Mesendoderm (in vitro differentiated cells): ENCODE data around the gene AGAP1.
A peak's percentile ranks its signal among the peaks of the same experiment; 100 is the strongest.

Experiments used
- DNase-seq: peaks from one replicate; pipeline ENCODE4 v3.0.0; 2013
- H2AK5ac ChIP-seq: 2 replicates; pipeline ENCODE4 v1.6.1; 2013; ENCODE audit warnings: low read length, inconsistent platforms
- H2BK120ac ChIP-seq: 2 replicates; pipeline ENCODE4 v1.6.1; 2013; ENCODE audit warnings: low read depth, mild to moderate bottlenecking, low read length, moderate library complexity, mixed read lengths
- H2BK15ac ChIP-seq: replicated peaks from 2 replicates; pipeline ENCODE4 v1.6.1; 2013; ENCODE audit warnings: low read depth, mild to moderate bottlenecking, moderate library complexity
- H2BK5ac ChIP-seq: 2 replicates; pipeline ENCODE4 v1.6.1; 2013; ENCODE audit warnings: low read length, inconsistent platforms
- H3K18ac ChIP-seq: 2 replicates; pipeline ENCODE4 v1.6.1; 2013; ENCODE audit warnings: mild to moderate bottlenecking, low read length, mixed read lengths
- H3K23ac ChIP-seq: one replicate; pipeline ENCODE4 v1.6.1; 2013; ENCODE audit warnings: low read length
- H3K27ac ChIP-seq: 2 replicates; pipeline ENCODE4 v1.5.1; 2013; ENCODE audit warnings: low read depth, mild to moderate bottlenecking, inconsistent platforms, low read length, moderate library complexity
- H3K27me3 ChIP-seq: 2 replicates; pipeline ENCODE4 v1.6.1; 2013; ENCODE audit warnings: low read length, control low read depth, mild to moderate bottlenecking, inconsistent platforms; ENCODE audit not compliant: insufficient read depth, poor library complexity
- H3K36me3 ChIP-seq: 2 replicates; pipeline ENCODE4 v1.6.1; 2013; ENCODE audit warnings: low read length, inconsistent platforms; ENCODE audit not compliant: control insufficient read depth, insufficient read depth
- H3K4ac ChIP-seq: one replicate; pipeline ENCODE4 v1.6.1; 2013; ENCODE audit warnings: low read depth, mild to moderate bottlenecking, low read length, moderate library complexity
- H3K4me1 ChIP-seq: 2 replicates; pipeline ENCODE4 v1.6.1; 2013; ENCODE audit warnings: low read depth, low read length, inconsistent platforms; ENCODE audit not compliant: control insufficient read depth
- H3K4me2 ChIP-seq: 2 replicates; pipeline ENCODE4 v1.6.1; 2013; ENCODE audit warnings: low read length
- H3K4me3 ChIP-seq: 2 replicates; pipeline ENCODE4 v1.5.1; 2013; ENCODE audit warnings: mild to moderate bottlenecking, low read length
- H3K56ac ChIP-seq: one replicate; pipeline ENCODE4 v1.6.1; 2013; ENCODE audit warnings: low read length
- H3K79me1 ChIP-seq: 2 replicates; pipeline ENCODE4 v1.6.1; 2013; ENCODE audit warnings: low read length, inconsistent platforms
- H3K79me2 ChIP-seq: 2 replicates; pipeline ENCODE4 v1.6.1; 2013; ENCODE audit warnings: mild to moderate bottlenecking, low read length; ENCODE audit not compliant: control insufficient read depth, insufficient read depth
- H3K9ac ChIP-seq: 2 replicates; pipeline ENCODE4 v1.6.1; 2013; ENCODE audit warnings: low read length, inconsistent platforms
- H4K5ac ChIP-seq: one replicate; pipeline ENCODE4 v1.6.1; 2013; ENCODE audit warnings: low read length
- H4K8ac ChIP-seq: one replicate; pipeline ENCODE4 v1.6.1; 2013; ENCODE audit warnings: low read depth, mild to moderate bottlenecking, control low read depth, low read length, moderate library complexity
- WGBS: extraction: QIAGEN DNeasy Blood & Tissue Kit; methylation state at CpG from one replicate; pipeline ENCODE4 v1.1.7; 2013; ENCODE audit warnings: low lambda C conversion rate, missing lambda C conversion rate; ENCODE audit not compliant: insufficient coverage; ENCODE audit errors: extremely low coverage; 5-methylcytosine and 5-hydroxymethylcytosine counted together

AGAP1 gene

GRCh38 chr2:235541016-235541415, 47.2 kb downstream of the AGAP1 start:
- H3K4me1 ChIP-seq, result no peaks in the 10 kb centered on the region
- H3K9ac ChIP-seq, result no peak overlapping the region
- no peak overlapping the region for H2AK5ac ChIP-seq
- peaks cover 38% of the 10 kb centered on the region for H3K79me2 ChIP-seq
- H4K8ac ChIP-seq, result no peak overlapping the region
- no peak overlapping the region for H3K4me3 ChIP-seq
- no peak overlapping the region for H3K18ac ChIP-seq
- H4K5ac ChIP-seq, result no peak overlapping the region
- H3K27me3 ChIP-seq, result no peaks in the 10 kb centered on the region
- H3K23ac ChIP-seq, result no peak overlapping the region
- no peak overlapping the region for H3K56ac ChIP-seq
- H2BK15ac ChIP-seq, result no peak overlapping the region
- no peak for DNase-seq
- no peaks in the 10 kb centered on the region for H3K36me3 ChIP-seq
- H3K27ac ChIP-seq, result no peak overlapping the region
- H3K79me1 ChIP-seq, result peaks cover 31% of the 10 kb centered on the region
- no CpG with 5 or more reads among the region's 5 CpGs for WGBS
- no peak overlapping the region for H3K4me2 ChIP-seq
- no peak overlapping the region for H2BK5ac ChIP-seq
- no peak overlapping the region for H2BK120ac ChIP-seq
- no peak overlapping the region for H3K4ac ChIP-seq

- Histone ChIP-seq H3K23ac (no peak overlapping the region), H3K27ac (no peak overlapping the region), H2BK120ac (no peak overlapping the region), H3K4me1 (no peaks in the 10 kb centered on the region), H3K4me2 (no peak overlapping the region), H4K5ac (no peak overlapping the region), H3K56ac (no peak overlapping the region), H2BK15ac (no peak overlapping the region), H2BK5ac (no peak overlapping the region), H3K9ac (no peak overlapping the region), H3K79me2 (peaks cover 42% of the 10 kb centered on the region), H3K4ac (no peak overlapping the region), H3K27me3 (no peaks in the 10 kb centered on the region), H3K79me1 (peaks cover 30% of the 10 kb centered on the region), H2AK5ac (no peak overlapping the region), H3K36me3 (no peaks in the 10 kb centered on the region), H3K4me3 (no peak overlapping the region), H4K8ac (no peak overlapping the region), H3K18ac (no peak overlapping the region)
- no CpG with 5 or more reads among the region's 11 CpGs for WGBS
- no peak for DNase-seq
Measured at GRCh38 chr2:235541838-235542549, 48.2 kb downstream of the AGAP1 start.

- Histone ChIP-seq H3K4me1 (no peaks in the 10 kb centered on the region), H3K79me2 (peaks cover 41% of the 10 kb centered on the region), H3K18ac (no peak overlapping the region), H2BK5ac (no peak overlapping the region), H3K36me3 (no peaks in the 10 kb centered on the region), H4K5ac (no peak overlapping the region), H3K27ac (no peak overlapping the region), H2BK15ac (no peak overlapping the region), H2AK5ac (no peak overlapping the region), H3K9ac (no peak overlapping the region), H3K4me2 (no peak overlapping the region), H3K79me1 (peaks cover 27% of the 10 kb centered on the region), H4K8ac (no peak overlapping the region), H2BK120ac (no peak overlapping the region), H3K23ac (no peak overlapping the region), H3K4ac (no peak overlapping the region), H3K27me3 (no peaks in the 10 kb centered on the region), H3K56ac (no peak overlapping the region), H3K4me3 (no peak overlapping the region)
- peak; percentile 82 for DNase-seq
- WGBS, result no CpG with 5 or more reads among the region's 10 CpGs
Measured at GRCh38 chr2:235542733-235543127, 48.9 kb downstream of the AGAP1 start.

- no peak overlapping the region for H3K4me3 ChIP-seq
- no peak overlapping the region for H2BK120ac ChIP-seq
- no peak overlapping the region for H4K8ac ChIP-seq
- DNase-seq, result peak; percentile 36
- peaks cover 44% of the 10 kb centered on the region for H3K79me2 ChIP-seq
- no peak overlapping the region for H3K4ac ChIP-seq
- H3K18ac ChIP-seq, result no peak overlapping the region
- no peaks in the 10 kb centered on the region for H3K36me3 ChIP-seq
- H2AK5ac ChIP-seq, result no peak overlapping the region
- no peak overlapping the region for H3K4me2 ChIP-seq
- H3K4me1 ChIP-seq, result no peaks in the 10 kb centered on the region
- H4K5ac ChIP-seq, result no peak overlapping the region
- no peaks in the 10 kb centered on the region for H3K27me3 ChIP-seq
- no peak overlapping the region for H3K27ac ChIP-seq
- no CpG with 5 or more reads among the region's 13 CpGs for WGBS
- no peak overlapping the region for H2BK5ac ChIP-seq
- H2BK15ac ChIP-seq, result no peak overlapping the region
- no peak overlapping the region for H3K23ac ChIP-seq
- no peak overlapping the region for H3K56ac ChIP-seq
- peaks cover 27% of the 10 kb centered on the region for H3K79me1 ChIP-seq
- no peak overlapping the region for H3K9ac ChIP-seq
Measured at GRCh38 chr2:235543128-235543750, 49.4 kb downstream of the AGAP1 start.

GRCh38 chr2:235543851-235544688, 50.2 kb downstream of the AGAP1 start:
- Histone ChIP-seq H3K4ac (no peak overlapping the region), H3K9ac (no peak overlapping the region), H3K79me2 (peaks cover 38% of the 10 kb centered on the region), H3K4me2 (no peak overlapping the region), H4K5ac (no peak overlapping the region), H3K27me3 (no peaks in the 10 kb centered on the region), H3K56ac (no peak overlapping the region), H3K23ac (no peak overlapping the region), H2AK5ac (no peak overlapping the region), H2BK5ac (no peak overlapping the region), H4K8ac (no peak overlapping the region), H2BK15ac (no peak overlapping the region), H3K27ac (no peak overlapping the region), H3K79me1 (peaks cover 26% of the 10 kb centered on the region), H3K18ac (no peak overlapping the region), H3K4me3 (no peak overlapping the region), H2BK120ac (no peak overlapping the region), H3K36me3 (no peaks in the 10 kb centered on the region), H3K4me1 (no peaks in the 10 kb centered on the region)
- DNase-seq, result no peak
- no CpG with 5 or more reads among the region's 25 CpGs for WGBS
